ENCODE data around the gene SEC11C.

Gene SEC11C

DNA sequence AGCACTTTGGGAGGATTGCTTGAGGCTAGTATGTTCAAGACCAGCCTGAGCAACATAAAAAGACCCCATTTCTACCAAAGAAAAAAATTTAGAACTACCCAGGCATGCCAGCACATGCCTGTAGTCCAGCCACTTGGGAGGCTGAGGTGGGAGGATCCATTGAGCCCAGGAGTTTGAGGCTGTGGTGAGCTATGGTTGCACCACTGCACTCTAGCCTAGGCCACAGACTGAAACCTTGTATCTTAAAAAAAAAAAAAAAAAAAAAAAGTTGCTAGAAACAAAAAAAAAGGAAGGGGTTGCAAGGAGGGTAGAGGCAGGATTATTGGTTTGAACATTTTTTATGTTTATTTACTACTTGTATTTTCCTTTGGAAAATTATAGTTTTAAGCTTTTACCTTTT lies 4.8 kb downstream of the SEC11C start:
- no peak for DNase-seq (ENCODE audit: low spot score)
- in situ Hi-C loops (cut with MboI; ENCODE audit: low sequenced_read_pairs, unreplicated experiment), result no loop called here
- TF ChIP-seq, protein P1, sequence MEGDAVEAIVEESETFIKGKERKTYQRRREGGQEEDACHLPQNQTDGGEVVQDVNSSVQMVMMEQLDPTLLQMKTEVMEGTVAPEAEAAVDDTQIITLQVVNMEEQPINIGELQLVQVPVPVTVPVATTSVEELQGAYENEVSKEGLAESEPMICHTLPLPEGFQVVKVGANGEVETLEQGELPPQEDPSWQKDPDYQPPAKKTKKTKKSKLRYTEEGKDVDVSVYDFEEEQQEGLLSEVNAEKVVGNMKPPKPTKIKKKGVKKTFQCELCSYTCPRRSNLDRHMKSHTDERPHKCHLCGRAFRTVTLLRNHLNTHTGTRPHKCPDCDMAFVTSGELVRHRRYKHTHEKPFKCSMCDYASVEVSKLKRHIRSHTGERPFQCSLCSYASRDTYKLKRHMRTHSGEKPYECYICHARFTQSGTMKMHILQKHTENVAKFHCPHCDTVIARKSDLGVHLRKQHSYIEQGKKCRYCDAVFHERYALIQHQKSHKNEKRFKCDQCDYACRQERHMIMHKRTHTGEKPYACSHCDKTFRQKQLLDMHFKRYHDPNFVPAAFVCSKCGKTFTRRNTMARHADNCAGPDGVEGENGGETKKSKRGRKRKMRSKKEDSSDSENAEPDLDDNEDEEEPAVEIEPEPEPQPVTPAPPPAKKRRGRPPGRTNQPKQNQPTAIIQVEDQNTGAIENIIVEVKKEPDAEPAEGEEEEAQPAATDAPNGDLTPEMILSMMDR (IDR thresholded peaks at IDR 0.05; ENCODE audit: borderline replicate concordance, control extremely low read depth, extremely low read depth, insufficient read depth, missing control alignments), result no peak

DNA sequence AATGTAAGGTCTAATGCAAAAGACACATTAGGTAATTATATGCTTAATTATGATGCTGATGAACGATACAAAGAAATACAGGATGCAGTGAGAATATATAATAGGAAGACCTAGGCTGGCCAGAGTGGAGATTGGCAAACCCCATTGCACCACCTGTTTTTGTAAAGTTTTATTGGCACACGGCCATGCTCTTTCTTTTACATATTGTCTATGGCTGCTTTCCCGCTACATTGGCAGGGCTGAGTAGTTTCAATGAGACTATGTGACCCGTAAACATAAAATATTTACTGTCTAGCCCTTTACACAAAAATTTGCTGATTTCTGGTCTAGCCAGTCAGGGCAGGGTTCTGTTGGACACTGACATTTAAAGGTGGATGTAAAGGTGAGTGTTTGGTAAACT lies 5.4 kb downstream of the SEC11C start:
- DNase-seq (ENCODE audit: low spot score), result no peak
- TF ChIP-seq, protein P1 (IDR thresholded peaks at IDR 0.05; ENCODE audit: borderline replicate concordance, control extremely low read depth, extremely low read depth, insufficient read depth, missing control alignments), result no peak
- in situ Hi-C loops (cut with MboI; ENCODE audit: low sequenced_read_pairs, unreplicated experiment), result no loop called here

DNA sequence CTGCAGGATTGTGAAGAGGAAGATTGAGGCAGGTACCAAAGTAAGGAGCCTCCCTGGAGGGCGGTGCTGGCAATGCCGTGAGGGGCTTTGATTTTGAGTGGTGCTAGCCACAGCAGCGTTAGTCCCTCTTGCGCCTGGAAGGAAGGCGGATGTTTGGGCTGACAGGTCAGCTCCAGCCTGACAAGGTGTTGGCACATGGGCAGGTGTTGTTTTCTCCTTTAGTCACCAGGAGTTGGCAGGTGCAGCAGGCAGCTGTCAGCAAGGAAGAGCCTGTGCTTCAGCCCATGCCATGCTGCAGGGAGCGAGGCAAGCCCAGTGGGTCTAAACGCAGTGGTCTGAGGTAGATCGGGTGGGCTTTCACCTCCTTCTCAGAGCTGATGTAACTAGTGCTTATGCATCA lies 8.5 kb downstream of the SEC11C start:
- TF ChIP-seq, protein P1 (IDR thresholded peaks at IDR 0.05; ENCODE audit: borderline replicate concordance, control extremely low read depth, extremely low read depth, insufficient read depth, missing control alignments), result no peak

DNA sequence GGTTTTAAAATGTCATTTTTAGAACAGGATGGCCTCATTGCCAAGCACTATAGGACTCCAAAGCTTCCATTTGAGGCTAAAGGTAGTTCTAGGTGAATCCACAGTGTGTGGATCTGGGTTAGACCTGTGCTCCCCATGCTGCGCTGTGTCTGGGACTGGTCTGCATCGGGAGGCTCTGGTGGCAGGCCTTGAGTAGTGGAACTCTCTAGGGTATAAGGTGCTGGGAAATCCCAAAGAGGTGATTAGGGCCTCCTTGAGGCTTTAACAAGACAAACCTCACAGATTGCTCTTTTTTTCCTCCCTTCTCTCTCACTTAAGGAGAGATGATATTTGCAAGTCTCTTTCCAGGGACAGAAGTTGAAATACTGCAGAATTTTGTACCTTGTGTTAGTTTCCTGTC lies 9.3 kb downstream of the SEC11C start:
- TF ChIP-seq, protein P1 (IDR thresholded peaks at IDR 0.05; ENCODE audit: borderline replicate concordance, control extremely low read depth, extremely low read depth, insufficient read depth, missing control alignments), result no peak
- in situ Hi-C loops (cut with MboI; ENCODE audit: low sequenced_read_pairs, unreplicated experiment), result no loop called here
- DNase-seq (ENCODE audit: low spot score), result peak; percentile 46

More for the DNA sequence above, 8.5 kb downstream of the SEC11C start:
- in situ Hi-C loops (cut with MboI; ENCODE audit: low sequenced_read_pairs, unreplicated experiment), result no loop called here
- no peak for DNase-seq (ENCODE audit: low spot score)

DNA sequence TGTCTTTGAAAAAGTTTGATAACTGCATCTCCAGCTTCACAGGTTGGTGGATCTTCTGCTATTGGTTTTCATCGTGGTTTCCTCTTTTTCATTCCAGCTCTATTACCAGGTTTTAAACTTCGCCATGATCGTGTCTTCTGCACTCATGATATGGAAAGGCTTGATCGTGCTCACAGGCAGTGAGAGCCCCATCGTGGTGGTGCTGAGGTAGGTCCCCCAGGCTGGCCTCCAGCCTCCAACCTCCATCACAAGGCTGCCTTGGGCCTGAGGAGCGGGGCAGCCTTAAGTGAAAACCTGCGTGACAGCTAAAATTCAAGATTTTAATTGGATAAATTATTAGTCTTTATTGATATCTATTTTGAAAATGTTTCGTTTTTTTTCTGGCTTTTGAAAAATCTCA lies 9.7 kb downstream of the SEC11C start:
- no peak for DNase-seq (ENCODE audit: low spot score)
- in situ Hi-C loops (cut with MboI; ENCODE audit: low sequenced_read_pairs, unreplicated experiment), result no loop called here
- TF ChIP-seq, protein P1 (IDR thresholded peaks at IDR 0.05; ENCODE audit: borderline replicate concordance, control extremely low read depth, extremely low read depth, insufficient read depth, missing control alignments), result no peak

DNA sequence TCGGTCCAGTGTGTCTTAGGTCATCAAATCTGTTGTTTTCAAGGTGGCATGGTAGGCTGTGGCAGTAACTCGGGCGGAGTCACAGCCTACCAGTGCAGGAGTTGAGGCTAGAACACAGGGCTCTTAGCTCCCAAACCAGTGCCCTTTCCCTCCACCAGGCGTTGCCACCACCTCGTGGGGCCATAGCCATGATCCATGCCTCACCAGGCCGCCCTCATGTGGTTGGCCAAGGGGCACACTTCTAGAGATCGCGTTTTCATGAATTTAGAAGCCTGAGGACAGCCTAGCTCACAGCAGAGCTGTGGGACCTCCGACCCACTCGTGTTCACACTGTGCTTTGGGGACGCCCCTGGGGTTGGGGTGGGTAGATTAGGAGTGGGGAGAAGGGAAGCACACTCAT lies 10.6 kb downstream of the SEC11C start:
- in situ Hi-C loops (cut with MboI; ENCODE audit: low sequenced_read_pairs, unreplicated experiment), result no loop called here
- no peak for DNase-seq (ENCODE audit: low spot score)
- TF ChIP-seq, protein P1 (IDR thresholded peaks at IDR 0.05; ENCODE audit: borderline replicate concordance, control extremely low read depth, extremely low read depth, insufficient read depth, missing control alignments), result no peak

DNA sequence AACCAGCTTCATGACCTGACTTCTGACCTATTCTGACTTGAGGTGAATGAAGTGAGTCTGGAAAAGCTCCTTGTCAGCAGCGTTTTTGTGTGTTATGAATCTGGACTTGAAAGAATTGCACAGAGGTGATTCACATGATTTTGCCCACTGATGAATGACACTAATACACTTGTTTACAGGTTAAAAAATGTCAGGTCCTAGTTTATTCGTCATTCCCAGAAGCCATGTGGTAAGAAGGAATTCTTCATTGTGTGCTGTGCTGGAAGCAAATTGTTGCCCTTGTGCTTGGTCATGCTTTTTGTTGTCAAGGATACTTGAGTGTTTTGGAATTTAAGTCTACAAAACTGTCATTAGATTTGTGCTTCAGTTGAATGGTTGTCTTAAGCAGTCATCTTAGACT lies 15.5 kb downstream of the SEC11C start:
- TF ChIP-seq, protein P1 (IDR thresholded peaks at IDR 0.05; ENCODE audit: borderline replicate concordance, control extremely low read depth, extremely low read depth, insufficient read depth, missing control alignments), result no peak
- no peak for DNase-seq (ENCODE audit: low spot score)
- in situ Hi-C loops (cut with MboI; ENCODE audit: low sequenced_read_pairs, unreplicated experiment), result no loop called here
